Ishikawa (cell line): Measurements from ENCODE around the gene RPL10A.

Experiments used
- CEBPB ChIP-seq: IDR thresholded peaks from 2 replicates; pipeline ENCODE4 v1.6.1; 2012
- CREB1 ChIP-seq: IDR thresholded peaks from 2 replicates; pipeline ENCODE4 v1.6.1; 2012; ENCODE audit warnings: low read depth
- EGR1 ChIP-seq: IDR thresholded peaks from 2 replicates; pipeline ENCODE4 v1.6.1; 2012
- EP300 ChIP-seq: IDR thresholded peaks from 2 replicates; pipeline ENCODE4 v1.6.1; 2012; ENCODE audit warnings: borderline replicate concordance
- FOXM1 ChIP-seq: IDR thresholded peaks from 2 replicates; pipeline ENCODE4 v1.6.1; 2012; ENCODE audit warnings: low read depth, borderline replicate concordance
- RAD21 ChIP-seq: IDR thresholded peaks from 2 replicates; pipeline ENCODE4 v1.6.1; 2012; ENCODE audit warnings: low read depth
- REST ChIP-seq: IDR thresholded peaks from 2 replicates; pipeline ENCODE4 v1.6.1; 2012; ENCODE audit warnings: low read depth, mild to moderate bottlenecking
- TAF1 ChIP-seq: IDR thresholded peaks from 2 replicates; pipeline ENCODE4 v1.6.1; 2012; ENCODE audit warnings: low read depth, mild to moderate bottlenecking
- USF1 ChIP-seq: IDR thresholded peaks from 2 replicates; pipeline ENCODE4 v1.6.1; 2012
- YY1 ChIP-seq: IDR thresholded peaks from 2 replicates; pipeline ENCODE4 v1.6.1; 2012; ENCODE audit warnings: low read depth
- ZBTB7A ChIP-seq: IDR thresholded peaks from 2 replicates; pipeline ENCODE4 v1.6.1; 2012; ENCODE audit warnings: low read depth

GRCh38 chr6:35443341-35444030 lies 24.7 kb upstream of the RPL10A start:
- TF ChIP-seq CREB1: no peak
- TF ChIP-seq FOXM1: no peak
- TF ChIP-seq YY1: no peak
- no peak for TF ChIP-seq RAD21
- no peak for TF ChIP-seq EP300
- TF ChIP-seq EGR1: no peak
- no peak for TF ChIP-seq TAF1
- no peak for TF ChIP-seq REST
- no peak for TF ChIP-seq CEBPB
- no peak for TF ChIP-seq USF1
- peak; percentile 55 for TF ChIP-seq ZBTB7A
